Left kidney (tissue), 2 donors: ENCODE results near the gene RNASE3. TPM values are rescaled to one million over a fixed set of nuclear protein-coding genes. Genes with fewer than 3 reads are reported as not detected.
"Not testable (repeated sequence)": the region's sequence is repeated elsewhere in the genome, so short reads cannot be mapped to it uniquely, and the experiment has no call there.

Experiments
- DNase-seq: peaks from one replicate; pipeline ENCODE4 v3.0.0-alpha.2; 2013
- polyA plus RNA-seq: library from polyadenylated mRNA; unstranded; fragments of 120-200 nt; gene quantifications from one replicate; pipeline ENCODE4 v1.2.1, GENCODE V29; 2013; ENCODE audit not compliant: insufficient read length

Gene RNASE3
- polyA plus RNA-seq, 1 donor = 1.2 TPM

DNA sequence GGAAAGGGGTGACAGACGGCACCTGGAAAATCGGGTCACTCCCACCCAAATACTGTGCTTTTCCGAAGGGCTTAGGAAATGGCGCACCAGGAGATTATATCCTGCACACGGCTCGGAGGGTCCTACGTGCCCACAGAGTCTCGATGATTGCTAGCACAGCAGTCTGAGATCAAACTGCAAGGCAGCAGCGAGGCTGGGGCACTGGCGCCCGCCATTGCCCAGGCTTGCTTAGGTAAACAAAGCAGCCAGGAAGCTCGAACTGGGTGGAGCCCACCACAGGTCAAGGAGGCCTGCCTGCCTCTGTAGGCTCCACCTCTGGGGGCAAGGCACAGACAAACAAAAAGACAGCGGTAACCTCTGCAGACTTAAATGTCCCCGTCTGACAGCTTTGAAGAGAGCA is 19.6 kb downstream of the RNASE3 start:
- not testable (repeated sequence) for DNase-seq

DNA sequence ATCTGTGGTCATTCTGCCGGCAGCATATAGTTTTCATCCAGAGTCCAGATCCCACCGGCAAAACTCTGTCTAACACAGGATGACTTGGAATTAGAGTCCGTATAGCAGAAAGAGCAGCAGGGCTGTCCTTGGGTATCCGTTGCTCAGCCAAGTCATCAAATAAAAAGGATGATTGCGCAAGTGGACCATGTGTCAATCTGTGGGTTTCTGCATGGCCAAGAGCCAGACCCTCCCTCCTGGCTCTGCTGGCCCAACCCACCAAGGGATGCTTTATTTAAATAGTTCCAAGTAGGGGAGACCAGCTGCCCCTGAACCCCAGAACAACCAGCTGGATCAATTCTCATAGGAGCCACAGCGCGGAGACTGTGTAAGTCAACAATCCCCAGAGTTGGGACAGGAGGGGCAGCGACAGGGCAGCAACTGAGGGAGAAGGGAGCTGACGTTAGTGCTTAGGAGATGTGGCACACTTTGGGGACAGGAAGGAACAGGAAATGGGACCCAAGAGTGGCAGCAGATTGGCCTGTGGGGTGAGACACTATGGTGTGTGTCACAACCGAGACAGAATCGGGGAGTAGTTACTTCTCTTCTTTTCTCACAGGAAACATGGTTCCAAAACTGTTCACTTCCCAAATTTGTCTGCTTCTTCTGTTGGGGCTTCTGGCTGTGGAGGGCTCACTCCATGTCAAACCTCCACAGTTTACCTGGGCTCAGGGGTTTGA is 28.0 kb downstream of the RNASE3 start:
- not testable (repeated sequence) for DNase-seq

DNA sequence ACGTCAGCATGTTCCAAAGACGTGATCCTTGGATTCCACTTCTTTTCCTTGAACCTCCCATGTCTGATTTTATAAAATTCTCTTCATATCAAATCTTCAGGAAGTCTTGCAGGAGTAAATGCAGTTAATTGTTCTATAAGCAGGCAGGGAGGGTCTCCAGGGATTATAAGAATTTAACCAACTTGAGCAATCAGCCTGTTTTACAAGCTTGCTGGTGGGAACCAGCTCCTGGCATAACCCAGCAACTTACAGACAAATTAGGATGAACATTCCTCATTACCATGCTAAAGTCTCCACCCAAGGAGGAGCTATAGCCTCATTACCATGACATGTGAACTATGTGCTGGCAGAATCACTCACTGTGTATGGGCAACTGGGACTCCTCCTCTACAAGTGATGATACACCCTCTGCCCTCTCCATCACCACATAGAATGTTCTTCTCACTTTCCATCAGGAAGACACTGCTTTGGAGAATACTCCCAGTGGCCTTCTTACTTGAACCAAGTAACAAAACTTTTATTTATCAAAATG is 32.6 kb downstream of the RNASE3 start:
- DNase-seq = not testable (repeated sequence)

DNA sequence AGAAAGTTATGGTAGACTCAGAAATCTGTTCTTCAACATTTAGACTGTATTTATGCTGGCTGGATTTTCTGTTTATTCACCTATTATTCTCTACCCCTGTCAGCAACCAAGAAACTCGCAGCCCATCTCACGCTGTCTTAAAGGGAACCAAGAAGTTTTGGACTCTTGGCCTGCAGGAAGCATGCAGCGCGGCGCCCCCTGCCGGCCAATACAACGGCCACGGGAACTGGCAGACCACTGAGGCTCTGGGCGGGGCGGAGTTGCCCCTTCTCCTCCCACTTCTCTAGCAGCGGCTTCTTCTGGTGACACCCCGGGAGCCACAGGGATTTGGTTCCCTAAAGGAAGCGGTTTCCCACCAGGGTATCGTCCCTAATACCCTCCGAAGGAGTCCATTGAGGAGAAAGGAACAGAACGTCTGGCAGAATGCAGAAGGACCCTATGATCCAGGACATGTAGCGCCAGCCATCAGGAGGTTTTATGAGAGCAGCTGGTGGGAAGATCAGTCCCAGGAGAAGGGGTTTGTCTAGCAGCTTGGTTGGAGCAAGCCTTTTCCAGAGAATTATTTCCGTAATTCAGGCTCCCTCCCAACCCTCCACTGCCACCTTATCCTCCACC is 43.1 kb downstream of the RNASE3 start:
- DNase-seq = no peak

DNA sequence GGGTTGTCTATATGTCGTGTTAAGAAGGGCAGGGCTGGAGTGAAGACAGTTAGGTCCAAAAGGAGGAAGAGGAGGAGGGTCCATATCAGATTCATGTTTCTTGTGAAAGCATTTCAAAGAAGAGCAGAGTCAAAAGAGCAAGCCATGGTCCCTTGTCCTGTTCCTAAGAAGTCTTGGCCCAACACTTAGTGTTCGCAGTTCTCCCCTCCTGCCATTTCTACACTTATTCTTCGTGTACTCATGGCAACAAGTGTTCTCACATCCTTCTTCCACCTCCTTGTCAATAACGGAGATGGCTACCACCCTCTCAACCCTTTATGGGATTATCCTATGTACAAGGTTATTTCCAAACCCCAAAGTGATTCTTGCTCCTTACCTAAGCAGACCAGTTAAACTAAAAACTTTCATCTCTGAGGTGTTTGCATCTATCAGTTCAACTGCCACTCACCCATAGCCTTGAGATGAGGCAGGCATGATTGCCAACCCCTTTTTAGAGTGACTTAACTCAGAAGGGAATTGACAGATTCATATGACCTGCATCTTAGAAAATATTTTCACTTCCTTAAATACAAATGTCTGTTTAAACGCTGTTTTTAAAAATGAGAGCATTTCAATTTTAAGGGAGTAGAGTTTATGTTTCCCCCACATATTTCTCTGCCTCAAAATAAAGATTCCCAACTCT is 44.3 kb downstream of the RNASE3 start:
- no peak for DNase-seq

Other genes with a start within 250 kb of the RNASE3 start
- not detected for gene OR6S1, start 249.7 kb upstream of the RNASE3 start, polyA plus RNA-seq
- 1.0 TPM for gene RNASE4, start 206.8 kb upstream of the RNASE3 start, polyA plus RNA-seq
- gene ANG, start 202.6 kb upstream of the RNASE3 start, polyA plus RNA-seq = 3.3 TPM
- gene EDDM3A, start 145.5 kb upstream of the RNASE3 start, polyA plus RNA-seq = 0.40 TPM
- gene EDDM3B, start 123.0 kb upstream of the RNASE3 start, polyA plus RNA-seq = 0.20 TPM
- gene RNASE6, start 110.1 kb upstream of the RNASE3 start, polyA plus RNA-seq = 5.0 TPM
- gene RNASE1, start 88.5 kb upstream of the RNASE3 start, polyA plus RNA-seq = 98.4 TPM
- gene RNASE2, start 64.1 kb downstream of the RNASE3 start, polyA plus RNA-seq = 1.1 TPM
- 124 TPM for gene METTL17, start 98.6 kb downstream of the RNASE3 start, polyA plus RNA-seq
- gene SLC39A2, start 107.9 kb downstream of the RNASE3 start, polyA plus RNA-seq = 1.3 TPM
- 175 TPM for gene NDRG2, start 133.7 kb downstream of the RNASE3 start, polyA plus RNA-seq
- 2.7 TPM for gene TPPP2, start 138.8 kb downstream of the RNASE3 start, polyA plus RNA-seq
- gene RNASE13, start 143.4 kb downstream of the RNASE3 start, polyA plus RNA-seq = 0.68 TPM
- gene RNASE7, start 151.0 kb downstream of the RNASE3 start, polyA plus RNA-seq = 0.55 TPM
- not detected for gene RNASE8, start 166.4 kb downstream of the RNASE3 start, polyA plus RNA-seq
- 82.7 TPM for gene ARHGEF40, start 178.9 kb downstream of the RNASE3 start, polyA plus RNA-seq
- 22.8 TPM for gene ZNF219, start 207.3 kb downstream of the RNASE3 start, polyA plus RNA-seq
- 1.3 TPM for gene TMEM253, start 209.7 kb downstream of the RNASE3 start, polyA plus RNA-seq